C1 segment of cervical spinal cord (tissue), 14 donors: Measurements from ENCODE around the gene MBTPS2.
"Not testable (repeated sequence)": the region's sequence is repeated elsewhere in the genome, so short reads cannot be mapped to it uniquely, and the experiment has no call there.

Experiments
- DNase-seq, 14 donors: peaks; one replicate each; lab custom pipeline; 2025; lab: John Stamatoyannopoulos, UW

Gene MBTPS2

DNA sequence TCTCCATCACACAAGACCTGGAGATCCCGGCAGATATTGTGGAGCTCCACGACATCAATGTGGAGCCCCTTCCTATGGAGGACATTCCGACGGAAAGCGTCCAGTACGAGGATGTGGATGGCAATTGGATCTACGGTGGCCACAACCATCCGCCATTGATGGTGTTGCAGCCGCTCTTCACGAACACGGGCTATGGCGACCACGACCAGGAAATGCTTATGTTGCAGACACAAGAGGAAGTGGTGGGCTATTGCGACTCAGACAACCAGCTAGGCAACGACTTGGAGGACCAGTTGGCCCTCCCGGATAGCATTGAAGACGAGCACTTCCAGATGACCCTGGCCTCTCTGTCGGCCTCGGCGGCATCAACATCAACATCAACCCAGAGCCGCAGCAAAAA lies 17.1 kb downstream of the MBTPS2 start:
- no peak for DNase-seq

DNA sequence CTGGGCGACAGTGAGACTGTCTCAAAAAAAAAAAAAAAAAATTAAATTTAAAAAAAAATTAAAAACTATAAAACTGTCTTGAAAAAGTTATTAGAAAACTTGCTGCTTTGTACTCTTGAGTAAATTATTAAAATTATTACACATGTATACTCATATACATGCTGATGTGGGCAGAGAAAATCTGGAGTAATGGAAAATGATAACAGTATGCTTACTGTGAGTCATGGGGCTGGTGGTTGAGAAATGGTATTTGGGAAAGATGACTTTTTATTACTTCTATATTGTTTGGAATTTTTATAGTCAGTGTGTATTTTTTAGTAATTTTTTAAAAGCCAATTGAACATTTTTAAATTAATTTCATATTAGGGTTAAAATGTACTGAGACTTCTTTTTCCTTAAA lies 23.8 kb downstream of the MBTPS2 start:
- no peak for DNase-seq

DNA sequence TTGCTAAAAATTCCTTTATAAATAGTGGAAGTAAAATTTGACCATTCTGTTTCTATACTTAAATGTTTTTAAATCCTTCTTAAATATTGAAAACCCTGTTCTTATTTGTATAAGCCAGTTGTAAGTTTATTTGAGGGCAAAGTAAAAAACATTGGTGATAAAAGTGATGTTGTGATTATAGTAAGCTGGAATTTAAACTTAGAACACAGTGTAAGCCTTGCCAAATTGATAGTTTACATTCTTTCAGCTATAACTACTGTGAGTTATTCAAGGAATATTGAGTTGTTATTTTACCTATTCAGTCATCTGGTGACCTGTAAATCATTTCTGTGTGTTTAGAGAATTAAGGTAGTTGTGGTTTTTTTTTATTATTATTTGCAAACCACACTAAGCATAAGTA lies 26.0 kb downstream of the MBTPS2 start:
- no peak for DNase-seq

DNA sequence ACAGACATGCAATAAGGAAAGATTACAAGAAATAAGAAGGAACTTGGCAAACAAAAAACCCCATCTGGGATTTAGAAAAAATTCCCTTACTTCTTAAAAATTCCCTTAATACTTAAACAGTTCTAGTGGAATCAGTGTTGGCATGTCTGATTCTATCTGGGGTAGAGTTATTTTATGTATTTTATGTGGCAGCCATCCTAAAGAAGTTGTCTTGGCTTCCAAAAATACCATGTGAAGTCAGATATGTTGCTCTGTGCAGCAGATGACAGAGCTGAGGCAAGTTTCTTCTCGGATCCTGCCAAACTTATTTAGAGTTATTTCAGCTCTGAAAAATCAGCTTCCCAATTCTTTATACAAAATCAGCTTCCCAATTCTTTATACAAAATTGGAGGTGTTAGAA lies 31.1 kb downstream of the MBTPS2 start:
- no peak for DNase-seq

DNA sequence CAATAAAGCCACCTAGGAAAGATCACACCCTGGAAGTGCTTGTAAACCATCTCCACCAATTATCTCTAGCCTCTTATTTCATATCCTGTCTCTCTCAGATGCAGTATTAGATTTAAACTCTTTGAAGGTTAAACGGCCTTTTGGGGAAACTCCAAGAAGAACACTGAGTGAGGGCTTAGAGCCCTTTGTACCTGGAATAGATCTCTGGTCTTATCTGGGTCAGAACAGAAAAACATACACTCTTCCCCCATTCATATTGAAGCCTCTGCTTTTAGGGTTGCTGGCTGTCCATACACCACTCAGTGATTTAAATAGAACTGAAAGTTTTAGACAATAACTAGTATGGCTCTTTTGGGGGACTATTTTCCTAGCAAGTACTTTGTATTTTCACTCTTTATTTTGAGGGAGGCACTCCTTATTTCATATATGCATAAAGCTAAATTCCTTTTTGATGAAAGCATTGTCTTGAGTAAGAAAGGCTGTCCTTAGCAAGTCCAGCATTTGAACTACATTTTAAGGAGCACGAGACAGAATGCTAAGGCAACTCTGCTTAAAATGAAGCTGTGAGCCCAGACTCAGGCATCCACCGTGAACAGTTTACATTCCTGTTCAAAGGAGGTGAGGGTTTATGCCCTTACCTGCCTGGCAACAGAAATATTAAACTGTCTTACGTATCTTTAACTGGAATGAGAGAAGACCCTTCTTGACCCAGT lies 33.8 kb downstream of the MBTPS2 start:
- DNase-seq, result no peak

DNA sequence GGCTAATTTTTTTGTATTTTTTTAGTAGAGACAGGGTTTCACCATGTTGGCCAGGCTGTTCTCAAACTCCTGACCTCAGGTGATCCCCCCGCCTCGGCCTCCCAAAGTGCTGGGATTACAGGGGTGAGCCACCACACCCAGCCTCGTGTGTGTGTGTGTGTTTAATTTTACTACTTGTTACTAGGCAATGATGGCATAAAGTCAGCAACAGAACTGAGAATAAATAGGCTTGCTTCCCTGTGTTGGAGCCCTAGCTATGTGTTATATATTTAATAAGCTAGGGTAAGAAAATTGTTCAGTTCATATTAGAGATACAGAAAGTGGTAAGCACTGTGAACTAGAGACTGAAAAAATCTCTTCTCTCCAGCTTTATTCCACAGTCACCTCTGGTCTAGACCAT lies 34.8 kb downstream of the MBTPS2 start:
- DNase-seq, result not testable (repeated sequence)

DNA sequence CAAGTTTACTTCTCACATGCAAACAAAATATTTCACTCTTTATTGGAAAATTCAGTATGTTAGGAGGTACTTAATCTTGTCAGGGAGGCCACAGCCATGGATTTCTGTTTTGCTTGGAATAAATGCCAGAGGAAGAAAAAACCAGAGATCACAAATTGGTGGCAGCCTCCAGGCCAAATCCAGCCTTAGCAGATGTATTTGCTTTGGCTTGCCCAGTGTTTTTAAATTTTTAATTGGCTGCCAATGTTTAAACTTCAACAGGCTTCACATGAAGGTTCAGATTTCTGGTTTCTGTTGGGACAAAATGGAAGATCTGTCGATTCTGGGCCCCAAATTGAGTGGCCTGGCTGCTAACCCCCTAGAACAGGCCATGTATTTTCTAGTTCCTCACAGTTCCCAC lies 35.6 kb downstream of the MBTPS2 start:
- DNase-seq, result no peak

DNA sequence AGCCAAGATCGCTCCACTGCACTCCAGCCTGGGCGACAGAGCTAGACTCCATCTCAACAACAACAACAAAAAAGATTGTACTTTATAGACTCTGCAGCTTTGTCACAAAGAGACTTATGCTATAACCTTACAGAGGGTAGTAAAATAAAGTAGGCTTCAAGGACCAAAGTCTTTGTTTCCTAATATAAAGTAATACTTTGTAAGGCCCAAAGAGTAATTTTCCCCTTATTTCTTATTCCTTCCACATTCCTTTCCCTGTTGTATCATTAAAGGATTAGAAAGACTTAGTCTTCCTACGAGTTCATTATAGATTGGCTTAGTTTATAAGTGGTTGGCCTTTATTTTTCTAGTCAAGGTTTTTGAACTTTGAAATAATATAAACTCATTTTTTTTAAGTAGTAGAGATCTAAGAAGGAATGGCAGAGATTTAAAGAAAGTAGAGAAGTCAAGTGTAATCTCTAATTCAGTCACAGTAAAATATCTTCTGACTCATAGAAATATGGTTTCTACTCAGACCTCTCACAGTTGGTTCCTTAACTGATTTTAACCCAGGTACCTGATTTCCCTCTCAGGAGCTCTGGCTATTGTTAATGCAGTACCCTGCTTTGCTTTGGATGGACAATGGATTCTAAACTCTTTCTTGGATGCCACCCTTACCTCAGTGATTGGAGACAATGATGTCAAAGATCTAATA lies 42.6 kb downstream of the MBTPS2 start:
- DNase-seq, result no peak

DNA sequence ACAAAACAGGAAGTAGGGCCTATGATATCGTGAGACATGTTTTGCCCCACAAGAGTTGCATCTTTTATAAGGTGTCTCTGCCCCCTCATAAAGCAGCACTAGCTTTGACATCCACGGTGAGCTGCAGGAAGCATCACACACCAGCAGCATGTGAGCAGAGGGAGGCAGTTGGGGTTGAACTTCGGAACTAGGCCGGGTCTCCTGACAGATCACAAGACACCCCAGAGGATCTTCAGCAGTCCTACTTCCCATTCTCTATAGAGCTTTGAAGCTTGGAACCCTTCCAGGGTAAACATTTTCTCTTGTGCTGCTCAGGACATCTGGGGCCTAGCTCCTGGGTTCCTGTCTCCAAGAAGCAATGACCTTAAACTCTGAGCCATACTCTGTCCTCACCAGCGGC lies 43.8 kb downstream of the MBTPS2 start:
- peak in 5 of 14 donors; percentile 0 to 22 (median 5) for DNase-seq

DNA sequence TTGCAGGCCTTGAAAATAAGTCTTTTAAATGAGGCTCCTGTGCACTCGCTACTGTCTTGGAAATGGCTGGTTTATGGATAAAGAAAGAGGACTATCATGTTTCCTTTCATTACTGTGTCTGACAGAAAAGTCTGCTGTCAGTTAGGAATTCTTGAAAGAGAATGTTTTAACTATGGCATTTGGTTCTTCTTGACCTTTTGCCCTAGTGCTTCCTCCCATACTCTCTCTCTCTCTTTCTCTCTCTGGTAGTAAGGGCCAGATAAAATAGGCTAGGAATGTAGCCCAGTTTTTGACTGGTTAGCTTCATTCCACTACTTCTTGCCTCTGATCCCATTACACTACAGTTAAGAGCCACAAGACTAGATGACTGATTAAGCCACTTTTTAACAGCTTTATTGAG lies 46.2 kb downstream of the MBTPS2 start:
- DNase-seq, result no peak

DNA sequence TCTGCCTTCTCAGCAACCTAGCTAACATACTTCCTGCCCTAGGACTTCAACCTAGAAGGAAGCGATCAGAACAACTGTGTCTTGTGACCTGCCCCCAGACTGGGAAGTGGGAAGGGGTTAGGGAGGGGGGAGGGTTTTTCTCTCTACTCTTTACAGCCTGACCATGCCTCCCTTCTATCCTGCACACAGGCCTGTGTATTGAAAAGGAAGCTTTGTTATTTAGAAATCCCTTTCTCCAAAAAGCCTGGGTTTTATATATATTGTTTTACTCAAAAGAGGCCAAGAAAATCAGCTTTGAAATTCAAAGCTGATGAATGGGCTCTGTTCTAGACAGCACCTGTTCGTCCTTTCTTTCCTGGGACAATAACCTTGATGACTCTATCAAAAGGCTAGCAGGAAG lies 65.9 kb downstream of the MBTPS2 start:
- peak in 3 of 14 donors; percentile 0 to 1 (median 0) for DNase-seq

DNA sequence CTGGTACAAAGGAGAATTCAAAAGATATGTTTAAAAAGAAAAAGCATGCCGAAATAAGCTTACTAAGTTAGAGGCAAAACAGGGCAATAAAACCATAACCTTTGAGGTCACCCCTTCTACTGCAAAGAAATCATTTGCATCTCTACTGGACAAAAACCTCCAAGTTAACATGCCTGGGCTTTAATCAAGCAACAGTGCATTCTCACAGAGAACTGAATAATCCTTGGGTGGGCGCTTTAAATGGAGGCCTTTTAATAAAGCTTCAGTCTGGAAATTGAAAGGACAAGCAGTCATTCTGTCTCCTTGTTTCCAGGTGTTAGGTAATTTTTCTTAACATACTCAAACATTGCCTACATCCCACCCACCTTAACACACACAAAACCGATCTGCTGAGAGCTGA lies 66.5 kb downstream of the MBTPS2 start:
- DNase-seq, result no peak

DNA sequence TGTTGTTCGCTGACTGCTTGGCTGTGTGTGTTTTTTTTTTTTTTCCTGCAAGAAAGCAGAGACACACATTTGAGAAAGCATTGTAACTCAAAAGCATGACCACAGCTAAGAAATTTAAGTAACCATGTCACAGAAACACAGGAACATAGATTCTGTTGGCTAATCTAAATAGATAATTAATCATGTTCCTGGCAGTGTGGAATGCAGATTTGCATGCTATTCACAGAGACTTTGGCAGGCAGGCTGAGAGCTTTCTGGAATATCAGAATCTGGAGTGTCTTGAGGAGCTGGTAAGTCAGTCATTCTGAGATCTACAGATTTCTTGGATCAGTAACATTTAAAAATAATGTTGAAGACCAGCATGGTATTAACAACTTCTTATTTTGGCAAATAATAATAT lies 67.8 kb downstream of the MBTPS2 start:
- DNase-seq, result no peak

DNA sequence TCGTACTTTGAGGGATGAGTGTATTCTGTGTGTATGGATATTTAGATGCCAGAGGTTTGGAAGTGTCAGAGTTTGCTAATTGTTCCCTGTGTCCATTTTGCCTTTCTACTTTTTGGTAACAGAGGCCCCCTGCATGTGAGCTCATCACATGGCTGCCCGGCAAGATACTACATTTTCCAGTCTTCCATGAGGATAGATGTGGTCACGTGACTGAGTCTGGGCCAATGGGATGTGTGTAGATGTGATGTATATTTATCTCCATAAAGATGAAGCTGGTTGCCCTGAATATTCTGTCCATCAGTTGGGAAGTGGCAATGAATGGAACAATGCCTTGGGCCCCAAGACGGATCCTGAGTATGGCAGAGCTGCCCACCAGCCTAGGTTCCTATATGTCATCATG lies 72.1 kb downstream of the MBTPS2 start:
- DNase-seq, result no peak

DNA sequence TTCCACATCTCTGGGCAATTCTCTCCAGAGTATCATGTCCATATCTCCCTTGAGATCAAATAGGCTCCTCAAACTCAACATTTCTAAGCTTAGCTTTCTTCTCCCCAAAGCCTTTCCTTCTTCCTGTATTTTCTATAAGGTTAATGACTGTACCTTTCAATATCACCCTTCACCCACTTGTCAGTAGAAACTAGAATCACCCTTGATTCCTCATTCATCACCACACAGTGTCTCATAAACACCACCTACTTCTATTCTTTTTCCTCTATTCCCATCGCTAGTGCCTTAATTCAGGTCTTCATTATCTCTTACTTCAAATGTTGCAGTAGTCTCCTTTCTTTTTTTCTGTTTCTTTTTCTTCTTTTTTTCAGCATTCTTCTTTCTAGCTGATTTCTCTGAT lies 72.8 kb downstream of the MBTPS2 start:
- no peak for DNase-seq

DNA sequence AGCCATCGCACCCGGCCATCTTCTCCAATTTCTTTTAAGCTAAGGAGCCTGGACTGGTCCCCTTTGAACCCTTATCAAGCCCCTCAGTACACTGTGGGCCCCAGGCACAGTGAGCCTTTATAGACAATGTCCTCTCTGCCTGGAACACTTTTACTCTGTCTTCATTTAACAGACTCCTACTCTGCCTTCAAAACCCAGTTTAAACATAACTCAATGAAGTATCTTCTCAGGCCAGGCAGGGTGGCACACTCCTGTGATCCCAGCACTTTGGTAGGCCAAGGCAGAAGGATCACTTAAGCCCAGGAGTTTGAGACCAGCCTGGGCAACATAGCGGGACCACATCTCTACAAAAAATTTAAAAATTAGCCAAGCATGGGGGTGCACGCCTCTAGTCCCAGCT lies 73.6 kb downstream of the MBTPS2 start:
- no peak for DNase-seq

DNA sequence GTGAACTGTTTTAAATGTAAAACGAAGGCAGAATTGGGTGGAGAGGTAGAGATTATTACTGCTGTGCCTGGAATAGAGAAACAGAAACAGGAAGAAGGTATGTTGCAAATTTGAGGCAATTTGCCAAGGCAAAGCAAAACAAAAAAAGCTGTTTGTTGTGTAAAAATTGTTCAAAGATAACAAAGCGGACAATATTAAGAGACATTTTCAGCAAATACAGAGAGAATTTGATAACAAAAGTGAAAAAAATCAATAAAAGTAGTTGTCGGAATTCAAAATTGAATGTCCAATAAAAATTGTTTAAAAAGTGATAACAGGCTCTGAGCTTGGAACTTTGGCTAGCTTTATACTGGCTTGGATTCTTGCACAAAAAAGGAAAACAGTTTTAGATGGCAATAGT lies 86.7 kb downstream of the MBTPS2 start:
- no peak for DNase-seq

DNA sequence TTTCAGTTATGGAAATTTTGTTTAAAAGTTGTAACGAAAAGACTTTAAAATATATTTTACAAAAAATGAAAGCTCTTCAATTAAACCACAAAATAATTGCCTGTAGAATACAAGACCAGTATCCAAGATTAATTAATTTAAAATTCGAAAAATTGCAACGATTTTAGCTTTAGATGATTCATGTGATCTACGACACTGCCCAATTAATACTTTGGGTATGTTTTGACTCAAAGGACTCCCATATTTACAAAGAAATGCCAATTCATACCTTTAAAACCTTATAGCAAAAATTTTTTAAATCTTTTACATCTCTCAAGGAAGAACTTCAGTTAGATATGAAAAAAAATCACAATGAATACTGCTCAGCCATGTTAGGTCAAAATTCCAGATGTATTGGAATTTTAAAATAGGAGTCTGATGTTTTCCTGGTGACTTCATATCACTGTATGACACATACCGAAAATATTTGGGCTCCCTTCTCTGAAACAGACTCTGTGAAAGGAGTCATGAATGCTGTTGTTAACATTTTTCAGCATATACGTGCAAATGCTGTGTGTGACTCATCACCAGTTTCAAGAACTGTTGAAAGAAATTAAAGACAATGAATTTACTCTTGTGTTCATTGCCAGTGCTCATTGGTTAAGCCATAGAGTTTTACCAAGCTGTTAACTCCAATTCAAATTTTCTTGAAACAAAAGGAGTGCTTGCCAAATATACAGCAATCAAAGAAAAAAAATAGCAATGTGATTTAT lies 87.3 kb downstream of the MBTPS2 start:
- DNase-seq, result no peak

DNA sequence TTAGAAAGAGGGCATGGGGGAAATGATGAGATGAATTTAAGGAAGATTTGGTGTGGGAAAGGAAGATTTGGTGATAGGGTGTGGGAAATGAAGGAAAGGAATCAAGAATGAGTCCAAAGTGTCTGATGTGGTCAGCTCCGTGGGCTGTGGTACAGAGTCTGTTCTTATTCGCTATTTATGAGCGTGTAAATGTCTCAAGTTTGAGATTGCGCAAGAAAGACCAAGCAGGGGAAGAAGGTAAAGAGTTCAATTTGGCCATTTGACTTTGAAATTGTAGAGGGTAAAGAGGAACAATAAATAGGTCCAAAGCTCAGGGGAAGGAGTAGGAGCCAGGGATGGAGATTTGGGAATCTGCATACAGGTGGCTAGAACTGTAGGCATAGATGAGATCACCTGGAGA lies 89.8 kb downstream of the MBTPS2 start:
- no peak for DNase-seq

DNA sequence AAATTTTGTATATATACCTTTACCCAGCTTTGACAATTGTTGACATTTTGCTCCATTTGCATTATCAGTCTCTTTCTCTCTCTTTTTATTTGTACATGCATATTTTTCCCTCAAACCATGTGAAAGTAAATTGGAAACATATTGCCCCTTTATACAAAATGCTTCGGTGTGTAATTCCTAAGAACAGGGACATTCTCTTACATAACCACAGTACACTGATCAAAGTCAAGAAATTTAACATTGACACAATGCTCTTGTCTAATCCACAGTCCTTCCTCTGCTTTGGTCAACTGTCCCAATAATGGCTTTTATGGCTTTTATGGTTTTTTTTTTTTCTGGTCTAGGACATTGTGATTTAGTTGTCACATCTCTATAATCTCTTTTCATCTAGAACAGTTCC lies 91.6 kb downstream of the MBTPS2 start:
- DNase-seq, result no peak

DNA sequence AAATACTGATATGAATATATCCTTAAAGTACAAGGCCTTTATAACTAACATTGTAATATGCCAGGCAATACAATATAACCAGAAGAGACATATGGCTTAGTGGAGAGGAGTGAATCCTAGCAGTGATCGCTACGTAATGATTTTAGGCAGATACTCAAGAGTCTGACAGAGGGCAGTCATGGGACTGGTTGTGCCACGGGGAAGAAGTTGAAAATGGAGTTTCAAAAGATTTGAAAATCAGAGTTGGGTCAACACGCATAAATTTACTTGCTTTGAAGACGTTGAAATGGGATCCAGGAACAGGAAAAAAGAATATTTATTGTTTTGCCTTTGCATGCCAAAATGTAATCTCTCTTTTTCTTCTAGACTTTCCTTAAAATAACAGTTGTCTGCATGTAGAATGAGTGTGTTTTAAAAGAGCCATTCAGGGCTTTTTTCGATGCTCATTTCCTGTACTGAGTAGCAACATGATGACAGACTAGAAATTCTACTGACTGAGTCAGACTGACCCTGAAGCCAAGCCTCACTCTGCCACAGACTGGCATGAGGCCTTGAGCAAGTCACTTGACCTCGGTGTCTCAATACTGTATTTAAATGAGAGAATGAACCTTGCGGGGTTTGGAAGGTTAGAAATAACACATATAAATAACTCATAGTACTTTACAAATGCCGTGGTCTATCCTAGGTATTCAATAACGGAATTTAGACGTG lies 93.0 kb downstream of the MBTPS2 start:
- DNase-seq, result peak in 1 of 14 donors; percentile 4

DNA sequence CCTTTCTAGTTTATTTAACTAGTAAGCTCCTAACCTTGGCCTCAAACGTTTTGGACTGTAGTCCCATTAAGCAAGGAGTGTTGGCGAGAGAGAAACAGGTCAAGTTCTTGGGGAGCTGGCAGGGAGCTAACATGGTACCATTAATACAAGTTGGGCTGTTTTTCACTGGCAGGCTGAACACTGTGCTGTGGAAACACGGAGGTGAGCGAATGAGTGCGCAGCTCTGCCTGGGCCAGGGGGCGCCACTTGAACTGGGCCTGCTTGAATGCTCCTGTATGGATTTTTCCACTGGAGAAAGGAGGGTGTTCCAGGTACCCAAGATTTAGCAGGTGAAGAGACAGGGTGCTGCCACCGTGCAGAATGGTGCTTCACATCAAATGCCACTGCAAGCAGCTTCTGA lies 93.7 kb downstream of the MBTPS2 start:
- DNase-seq, result no peak
